ENCODE results near the gene KIAA1958. TPM values are rescaled to one million over a fixed set of nuclear protein-coding genes. Genes with fewer than 3 reads are reported as not detected.
A peak's percentile ranks its signal among the peaks of the same experiment; 100 is the strongest.

The KIAA1958 gene
- total RNA-seq, 4 donors from 2014 or later: 1.3 to 4.0 (median 2.6) TPM

DNA sequence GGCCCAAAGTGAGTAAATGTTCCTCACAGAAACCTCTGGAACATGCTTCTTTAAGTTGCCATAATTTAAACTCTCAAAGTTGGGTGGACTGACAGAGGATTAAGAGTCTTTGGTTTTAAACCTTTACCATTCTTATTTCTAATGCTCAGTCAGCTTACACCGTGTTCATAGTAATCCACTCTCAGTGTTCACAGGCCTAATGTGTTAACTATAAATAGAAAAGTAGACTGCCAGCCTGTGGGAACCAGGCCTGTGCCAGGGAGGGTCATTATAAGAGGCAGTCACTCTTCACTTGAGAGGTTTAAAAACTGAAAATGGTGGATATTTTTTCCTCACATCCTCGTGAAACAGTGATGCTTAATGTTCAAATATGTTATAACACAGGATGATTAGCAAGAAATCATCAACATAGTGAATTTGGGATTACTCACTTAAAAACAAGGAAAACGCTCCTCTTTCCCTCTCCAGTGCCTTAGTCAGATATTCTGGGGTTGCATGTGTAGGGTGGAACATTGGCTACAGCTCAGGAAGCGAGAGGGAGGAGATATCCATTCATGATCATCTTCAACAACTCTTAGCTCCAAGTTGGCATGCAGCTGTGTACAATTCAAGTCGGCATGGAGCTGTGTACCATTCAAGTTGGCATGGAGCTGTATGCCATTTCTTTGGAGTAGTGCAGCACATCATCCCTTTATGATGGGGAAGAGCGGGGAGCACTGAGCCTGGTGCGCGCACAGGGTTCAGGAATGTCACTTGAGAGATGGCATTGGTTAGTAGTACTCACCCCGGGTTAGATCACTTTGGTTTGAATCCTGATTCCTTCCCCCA, 65.8 kb downstream of the KIAA1958 start:
- H3K4me3 ChIP-seq: no peak overlapping the region
- ATAC-seq (peak in 1 of 2 donors; percentile 51), DNase-seq (no peak)
- H3K9me3 ChIP-seq: no peaks in the 10 kb centered on the region
- peaks cover 3 to 10% of the 10 kb centered on the region in 2 donors for H3K4me1 ChIP-seq
- H3K27ac ChIP-seq: peak overlapping the region in 2 of 4 donors; percentile 1 to 25
- H3K27me3 ChIP-seq: no peaks in the 10 kb centered on the region
- no peaks in the 10 kb centered on the region for H3K36me3 ChIP-seq
- in situ Hi-C loops (cut with MboI; ENCODE audit: low sequenced_read_pairs in 4 of 4) (no loop called here), intact Hi-C loops (cut with DNase I; ENCODE audit: low total_unique reads) (no loop called here)
- no peak for TF ChIP-seq POLR2A (IDR thresholded peaks at IDR 0.05)
- TF ChIP-seq, protein P1, sequence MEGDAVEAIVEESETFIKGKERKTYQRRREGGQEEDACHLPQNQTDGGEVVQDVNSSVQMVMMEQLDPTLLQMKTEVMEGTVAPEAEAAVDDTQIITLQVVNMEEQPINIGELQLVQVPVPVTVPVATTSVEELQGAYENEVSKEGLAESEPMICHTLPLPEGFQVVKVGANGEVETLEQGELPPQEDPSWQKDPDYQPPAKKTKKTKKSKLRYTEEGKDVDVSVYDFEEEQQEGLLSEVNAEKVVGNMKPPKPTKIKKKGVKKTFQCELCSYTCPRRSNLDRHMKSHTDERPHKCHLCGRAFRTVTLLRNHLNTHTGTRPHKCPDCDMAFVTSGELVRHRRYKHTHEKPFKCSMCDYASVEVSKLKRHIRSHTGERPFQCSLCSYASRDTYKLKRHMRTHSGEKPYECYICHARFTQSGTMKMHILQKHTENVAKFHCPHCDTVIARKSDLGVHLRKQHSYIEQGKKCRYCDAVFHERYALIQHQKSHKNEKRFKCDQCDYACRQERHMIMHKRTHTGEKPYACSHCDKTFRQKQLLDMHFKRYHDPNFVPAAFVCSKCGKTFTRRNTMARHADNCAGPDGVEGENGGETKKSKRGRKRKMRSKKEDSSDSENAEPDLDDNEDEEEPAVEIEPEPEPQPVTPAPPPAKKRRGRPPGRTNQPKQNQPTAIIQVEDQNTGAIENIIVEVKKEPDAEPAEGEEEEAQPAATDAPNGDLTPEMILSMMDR (IDR thresholded peaks at IDR 0.05 in 4 of 5, conservative IDR thresholded peaks at IDR 0.05 in 1 of 5): no peak

DNA sequence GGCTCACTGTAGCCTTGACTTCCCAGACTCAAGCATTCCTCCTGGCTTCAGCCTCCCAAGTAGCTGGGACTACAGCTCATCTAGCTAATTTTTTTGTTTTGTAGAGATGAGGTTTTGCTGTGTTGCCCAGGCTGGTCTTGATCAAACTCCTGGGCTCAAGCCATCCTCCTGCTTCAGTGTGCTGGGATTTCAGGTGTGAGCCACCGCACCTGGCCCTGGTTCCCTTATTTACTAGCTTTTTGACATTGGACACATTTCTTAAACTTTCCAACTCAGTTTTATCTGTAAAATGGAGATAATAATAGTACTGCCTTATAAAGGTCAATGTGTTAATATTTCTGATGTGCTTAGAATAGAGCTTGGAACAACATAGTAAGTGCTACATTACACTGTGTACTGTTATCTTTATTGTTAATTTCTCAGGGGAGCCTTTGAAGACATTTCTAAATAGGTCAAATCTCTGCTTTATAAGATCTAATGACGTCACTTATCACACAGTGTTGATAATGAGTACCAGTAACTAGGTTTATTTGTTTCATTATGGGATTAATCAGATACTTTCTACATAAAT, 66.7 kb downstream of the KIAA1958 start:
- Histone ChIP-seq H3K27ac (no peak overlapping the region), H3K27me3 (no peaks in the 10 kb centered on the region), H3K9me3 (no peaks in the 10 kb centered on the region), H3K36me3 (no peaks in the 10 kb centered on the region), H3K4me3 (no peak overlapping the region), H3K4me1 (peaks cover 3 to 10% of the 10 kb centered on the region in 2 donors)
- no peak for DNase-seq
- TF ChIP-seq, protein P1 (IDR thresholded peaks at IDR 0.05 in 4 of 5, conservative IDR thresholded peaks at IDR 0.05 in 1 of 5): no peak
- no peak for TF ChIP-seq POLR2A (IDR thresholded peaks at IDR 0.05)
- intact Hi-C loops (cut with DNase I; ENCODE audit: low total_unique reads) (no loop called here), in situ Hi-C loops (cut with MboI; ENCODE audit: low sequenced_read_pairs in 4 of 4) (no loop called here)
- no peak for ATAC-seq

DNA sequence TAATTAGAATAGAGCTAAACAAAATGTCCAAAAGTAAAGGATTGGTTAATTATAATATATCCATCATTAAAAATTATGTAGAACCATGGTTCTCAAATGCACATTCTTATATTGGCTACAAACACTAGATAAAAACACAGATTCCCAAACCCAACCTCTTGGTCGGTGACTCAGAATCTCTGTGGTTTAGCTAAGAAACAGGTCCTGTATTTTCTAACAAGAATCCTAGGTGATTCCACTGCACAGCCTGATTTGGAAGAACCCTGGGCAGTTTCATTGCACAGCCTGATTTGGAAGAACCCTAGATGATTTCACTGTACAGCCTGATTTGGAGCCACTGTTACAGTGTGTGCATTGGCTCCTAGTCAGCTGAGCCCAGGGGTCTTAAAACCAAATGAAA, 67.9 kb downstream of the KIAA1958 start:
- Histone ChIP-seq H3K4me1 (peaks cover 3 to 10% of the 10 kb centered on the region in 2 donors), H3K9me3 (no peaks in the 10 kb centered on the region), H3K36me3 (no peaks in the 10 kb centered on the region), H3K4me3 (no peak overlapping the region), H3K27ac (no peak overlapping the region), H3K27me3 (no peaks in the 10 kb centered on the region)
- ATAC-seq (no peak), DNase-seq (no peak)
- TF ChIP-seq POLR2A (IDR thresholded peaks at IDR 0.05): no peak
- TF ChIP-seq, protein P1 (IDR thresholded peaks at IDR 0.05 in 4 of 5, conservative IDR thresholded peaks at IDR 0.05 in 1 of 5): no peak
- in situ Hi-C loops (cut with MboI; ENCODE audit: low sequenced_read_pairs in 4 of 4) (no loop called here), intact Hi-C loops (cut with DNase I; ENCODE audit: low total_unique reads) (no loop called here)

DNA sequence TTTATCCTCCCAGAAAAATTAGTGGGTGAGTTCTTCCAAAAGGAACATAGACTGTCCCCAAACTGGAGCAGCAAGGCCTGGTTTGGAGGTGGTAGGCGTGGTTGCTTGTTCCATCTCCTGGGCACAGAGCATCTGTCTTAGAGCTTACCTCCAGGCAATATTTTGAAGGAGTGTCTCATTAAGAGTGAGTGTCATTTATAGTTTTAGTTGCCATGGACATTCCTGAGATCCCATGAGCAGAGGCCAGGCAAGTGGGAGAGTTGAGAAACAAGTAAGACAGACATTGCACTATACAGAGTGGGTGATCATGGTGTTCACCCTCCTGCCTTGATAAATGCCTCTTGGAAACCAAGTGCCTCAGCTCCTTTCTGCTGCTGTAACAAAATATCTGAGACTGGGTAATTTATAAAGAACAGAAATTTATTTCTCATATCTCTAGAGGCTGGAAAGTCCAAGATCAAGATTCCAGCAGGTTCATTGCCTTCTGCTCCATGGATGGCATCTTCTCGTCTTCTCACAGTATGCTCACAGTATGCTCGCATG, 68.5 kb downstream of the KIAA1958 start:
- TF ChIP-seq POLR2A (IDR thresholded peaks at IDR 0.05): no peak
- TF ChIP-seq, protein P1 (IDR thresholded peaks at IDR 0.05 in 4 of 5, conservative IDR thresholded peaks at IDR 0.05 in 1 of 5): no peak
- intact Hi-C loops (cut with DNase I; ENCODE audit: low total_unique reads): no loop called here
- no peaks in the 10 kb centered on the region for H3K27me3 ChIP-seq

More for the DNA sequence above, 68.5 kb downstream of the KIAA1958 start:
- Histone ChIP-seq H3K4me1 (peaks cover 3 to 10% of the 10 kb centered on the region in 2 donors), H3K27ac (no peak overlapping the region), H3K36me3 (no peaks in the 10 kb centered on the region), H3K4me3 (no peak overlapping the region), H3K9me3 (no peaks in the 10 kb centered on the region)
- ATAC-seq (no peak), DNase-seq (no peak)
- in situ Hi-C loops (cut with MboI; ENCODE audit: low sequenced_read_pairs in 4 of 4): no loop called here

Data from gastrocnemius medialis (tissue), 4 donors.